ENCODE results near the gene NLGN2. TPM values are rescaled to one million over a fixed set of nuclear protein-coding genes. Genes with fewer than 3 reads are reported as not detected.

NLGN2 gene
- total and polyA plus RNA-seq, 4 donors = 0.24 to 2.4 (median 0.90) TPM

GRCh38 chr17:7437369-7437863, 29.8 kb downstream of the NLGN2 start (continued):
- no peak for TF ChIP-seq MAX (IDR thresholded peaks at IDR 0.05)

GRCh38 chr17:7437950-7438614, 30.4 kb downstream of the NLGN2 start:
- no peaks in the 10 kb centered on the region for H3K36me3 ChIP-seq (ENCODE audit: control insufficient read depth in 4 of 4, insufficient read depth in 3 of 4, low read depth in 1 of 4, low read length in 3 of 4)
- 42% methylated on average over 48 of the region's 48 CpGs for WGBS
- no peak for TF ChIP-seq TAF1 (conservative IDR thresholded peaks at IDR 0.05)
- no peak for TF ChIP-seq MAX (IDR thresholded peaks at IDR 0.05)
- no peak for TF ChIP-seq SP1 (IDR thresholded peaks at IDR 0.05)
- TF ChIP-seq REST (IDR thresholded peaks at IDR 0.05) = no peak
- no peak for TF ChIP-seq EGR1 (IDR thresholded peaks at IDR 0.05; ENCODE audit: low read depth in 2 of 2)
- TF ChIP-seq HNF4G (IDR thresholded peaks at IDR 0.05) = no peak
- no peak for TF ChIP-seq RAD21 (IDR thresholded peaks at IDR 0.05)
- TF ChIP-seq FOXA2 (IDR thresholded peaks at IDR 0.05) = no peak
- H3K9me3 ChIP-seq (ENCODE audit: control insufficient read depth in 4 of 4, low read length in 3 of 4) = no peaks in the 10 kb centered on the region
- no peak overlapping the region for H3K9ac ChIP-seq (ENCODE audit: low read depth in 1 of 2, low read length in 2 of 2)
- H3K27ac ChIP-seq (ENCODE audit: low read depth in 1 of 2, low read length in 2 of 2) = no peak overlapping the region
- H3K4me3 ChIP-seq (ENCODE audit: low read depth in 1 of 3, low read length in 3 of 3) = peak overlapping the region in 1 of 3 donors; percentile 26
- peak; percentile 46 for DNase-seq (ENCODE audit: low spot score)
- peaks cover 20 to 48% (median 39%) of the 10 kb centered on the region in 4 donors for H3K4me1 ChIP-seq (ENCODE audit: control insufficient read depth in 4 of 4, insufficient read depth in 4 of 4, low read length in 3 of 4)
- H3K27me3 ChIP-seq (ENCODE audit: control insufficient read depth in 4 of 4, insufficient read depth in 4 of 4, low read length in 3 of 4) = peaks cover 0 to 3% (median 0%) of the 10 kb centered on the region in 4 donors

- no peak for TF ChIP-seq HNF4G (IDR thresholded peaks at IDR 0.05)
- no peak for TF ChIP-seq FOXA1 (IDR thresholded peaks at IDR 0.05)
- no peak for TF ChIP-seq EGR1 (IDR thresholded peaks at IDR 0.05; ENCODE audit: low read depth in 2 of 2)
- no peak for TF ChIP-seq ATF3 (IDR thresholded peaks at IDR 0.05)
- no peak for TF ChIP-seq FOXA2 (IDR thresholded peaks at IDR 0.05)
- no peak for TF ChIP-seq CTCF (IDR thresholded peaks at IDR 0.05; ENCODE audit: low read depth, low read length, missing input control)
- TF ChIP-seq GABPA (IDR thresholded peaks at IDR 0.05 in 1 of 2, conservative IDR thresholded peaks at IDR 0.05 in 1 of 2) = no peak
- TF ChIP-seq REST (IDR thresholded peaks at IDR 0.05) = no peak
- no peak for TF ChIP-seq NR2F2 (IDR thresholded peaks at IDR 0.05)
- TF ChIP-seq JUND (IDR thresholded peaks at IDR 0.05) = no peak
- Histone ChIP-seq H3K27ac (ENCODE audit: low read depth in 1 of 2, low read length in 2 of 2) (no peak overlapping the region), H3K9ac (ENCODE audit: low read depth in 1 of 2, low read length in 2 of 2) (no peak overlapping the region), H3K4me3 (ENCODE audit: low read depth in 1 of 3, low read length in 3 of 3) (peak overlapping the region in 1 of 3 donors; percentile 26), H3K4me1 (ENCODE audit: control insufficient read depth in 4 of 4, insufficient read depth in 4 of 4, low read length in 3 of 4) (peaks cover 20 to 48% (median 39%) of the 10 kb centered on the region in 4 donors), H3K9me3 (ENCODE audit: control insufficient read depth in 4 of 4, low read length in 3 of 4) (no peaks in the 10 kb centered on the region), H3K27me3 (ENCODE audit: control insufficient read depth in 4 of 4, insufficient read depth in 4 of 4, low read length in 3 of 4) (peaks cover 0 to 3% (median 0%) of the 10 kb centered on the region in 4 donors), H3K36me3 (ENCODE audit: control insufficient read depth in 4 of 4, insufficient read depth in 3 of 4, low read depth in 1 of 4, low read length in 3 of 4) (no peaks in the 10 kb centered on the region)
- 65% methylated on average over 11 of the region's 11 CpGs for WGBS
- no peak for DNase-seq (ENCODE audit: low spot score)
Measured at GRCh38 chr17:7438656-7439460, 31.2 kb downstream of the NLGN2 start.
